Measurements from ENCODE around the gene SSBP2. TPM values are rescaled to one million over a fixed set of nuclear protein-coding genes. Genes with fewer than 3 reads are reported as not detected.

Gene SSBP2
- total and polyA plus RNA-seq, 2 of the 8 experiments (the other 6 are each of a cell fraction or from before 2014, with no cell fraction given): 21.5 to 36.2 TPM

- TF ChIP-seq TEAD4 (IDR thresholded peaks at IDR 0.05; ENCODE audit: low read depth, low read length): no peak
Measured at GRCh38 chr5:81542242-81542641, 208.7 kb downstream of the SSBP2 start (continued).
